Embryonic facial prominence (tissue), 1 donor: ENCODE data around the gene PPP2R5E.
"Not testable (repeated sequence)": the region's sequence is repeated elsewhere in the genome, so short reads cannot be mapped to it uniquely, and the experiment has no call there.

Experiments used
- DNase-seq: peaks from one replicate; pipeline ENCODE4 v3.0.0-alpha.2; 2016; ENCODE audit errors: extremely low spot score

The PPP2R5E gene

DNA sequence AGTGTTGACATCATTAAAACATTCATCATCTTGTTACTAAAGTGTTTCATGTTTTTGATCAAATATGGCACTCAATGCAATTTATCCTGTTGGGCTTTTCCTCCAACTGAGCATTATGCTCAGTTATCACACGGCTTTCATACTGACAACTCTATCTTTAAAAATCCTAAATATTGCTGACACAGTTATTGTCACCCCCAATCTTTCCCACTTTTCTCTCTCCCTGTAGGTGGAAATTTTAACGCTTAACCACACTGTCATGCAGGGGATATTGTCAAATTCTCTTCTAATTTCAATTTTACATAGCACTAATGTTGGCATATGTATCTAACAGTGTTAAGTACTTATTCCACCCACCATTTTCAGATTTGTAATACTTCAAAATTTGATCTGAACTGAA lies 164.7 kb downstream of the PPP2R5E start:
- DNase-seq = no peak

DNA sequence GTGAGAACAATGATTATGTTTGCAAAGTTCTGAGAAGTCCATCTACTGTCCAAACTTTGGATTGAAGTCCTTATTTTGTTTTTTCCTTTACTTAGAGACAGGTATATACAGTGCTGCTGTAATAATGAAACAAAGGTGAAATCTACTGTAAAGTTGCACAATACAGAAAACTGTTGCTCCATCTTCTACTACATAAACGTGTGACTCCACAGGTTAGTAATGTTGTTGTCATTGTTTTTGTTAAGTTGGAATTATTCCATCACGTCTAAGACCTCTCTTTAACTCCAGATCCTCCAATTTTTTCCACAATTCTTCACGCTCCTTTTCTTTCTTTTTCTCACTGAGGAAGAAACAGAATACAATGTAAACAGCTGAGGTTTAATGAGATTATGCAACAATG lies 167.4 kb downstream of the PPP2R5E start:
- DNase-seq = no peak

DNA sequence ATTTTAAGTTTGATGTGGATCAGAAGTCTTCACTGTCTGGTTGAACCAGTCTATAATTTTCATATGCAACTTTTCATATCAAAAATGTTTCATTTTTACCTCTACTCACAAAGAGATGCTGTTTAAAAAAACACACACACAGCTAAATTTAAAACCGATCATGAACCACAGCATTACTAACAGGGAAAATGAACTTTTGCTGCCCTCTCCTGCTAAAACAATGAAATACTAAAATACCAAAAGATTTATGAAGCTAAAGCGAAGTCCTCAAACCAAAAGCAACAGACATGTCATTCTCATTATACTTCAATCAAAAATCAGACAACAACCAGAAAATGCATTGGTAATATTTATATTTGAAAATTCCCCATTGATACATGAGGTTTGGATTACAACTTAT lies 171.6 kb downstream of the PPP2R5E start:
- DNase-seq = not testable (repeated sequence)

DNA sequence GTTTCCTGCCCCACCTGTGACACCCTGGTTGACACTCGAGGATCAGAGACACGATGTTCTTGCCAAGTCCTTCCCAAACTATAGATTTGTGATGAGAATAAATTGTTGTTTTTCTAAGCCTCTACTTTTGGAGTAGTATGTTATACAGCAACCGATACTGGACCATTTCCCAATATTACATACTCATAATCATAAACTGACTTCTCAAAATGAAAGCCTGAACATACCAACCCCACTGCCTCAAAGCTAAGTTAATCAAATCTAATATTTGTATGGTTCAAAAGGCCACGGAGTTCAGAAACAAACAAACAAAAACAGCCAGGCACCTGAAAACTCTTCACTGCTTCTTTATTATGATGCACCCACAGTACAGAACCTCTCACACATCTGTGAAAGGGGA lies 172.1 kb downstream of the PPP2R5E start:
- no peak for DNase-seq

DNA sequence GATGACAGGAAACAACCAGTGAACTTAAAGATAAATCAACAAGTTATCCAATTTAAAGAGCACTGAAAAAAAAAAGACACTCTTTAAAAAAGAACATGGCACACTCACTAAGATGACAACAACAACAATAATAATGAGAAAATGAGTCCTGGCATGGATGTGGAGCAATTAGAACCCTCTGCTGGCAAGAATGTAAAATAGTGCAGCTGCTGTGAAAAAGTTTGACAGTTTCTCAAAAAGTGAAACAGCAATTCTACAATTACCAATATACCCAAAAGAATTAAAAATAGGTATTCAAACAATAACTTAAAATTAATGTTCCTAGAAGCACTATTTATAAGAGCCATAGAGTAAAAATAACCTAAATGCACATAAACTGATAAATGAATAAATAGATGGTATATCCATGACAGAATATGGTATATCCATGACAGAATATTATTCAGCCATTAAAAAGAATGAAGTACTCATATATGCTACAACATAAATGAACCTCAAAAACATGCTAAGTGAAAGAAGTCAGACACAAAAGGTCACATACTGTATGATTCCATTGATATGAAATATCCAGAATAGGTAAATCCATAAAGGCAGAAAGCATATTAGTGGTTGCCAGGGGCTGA lies 175.3 kb downstream of the PPP2R5E start:
- no peak for DNase-seq

DNA sequence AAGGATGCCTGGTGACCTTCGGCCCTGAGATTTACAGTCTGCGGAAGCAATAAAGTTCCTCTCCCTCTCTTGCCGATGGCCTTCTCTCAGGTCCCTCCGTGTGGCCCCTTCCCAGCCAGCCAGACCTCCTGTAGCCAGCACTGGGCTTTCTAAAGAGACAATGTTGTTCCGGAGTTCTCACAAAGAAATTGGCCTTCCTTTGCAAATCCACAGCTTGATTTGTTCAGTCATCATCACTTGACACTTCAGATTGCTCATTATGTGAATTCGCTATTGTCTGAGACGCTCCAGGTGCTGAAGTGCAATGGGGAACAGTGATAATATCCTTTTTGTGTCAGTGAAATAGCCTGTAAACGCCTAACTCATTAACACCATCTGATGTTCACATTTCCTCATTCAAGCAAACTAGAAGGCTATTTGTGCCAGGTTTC lies 180.8 kb downstream of the PPP2R5E start:
- DNase-seq = no peak

DNA sequence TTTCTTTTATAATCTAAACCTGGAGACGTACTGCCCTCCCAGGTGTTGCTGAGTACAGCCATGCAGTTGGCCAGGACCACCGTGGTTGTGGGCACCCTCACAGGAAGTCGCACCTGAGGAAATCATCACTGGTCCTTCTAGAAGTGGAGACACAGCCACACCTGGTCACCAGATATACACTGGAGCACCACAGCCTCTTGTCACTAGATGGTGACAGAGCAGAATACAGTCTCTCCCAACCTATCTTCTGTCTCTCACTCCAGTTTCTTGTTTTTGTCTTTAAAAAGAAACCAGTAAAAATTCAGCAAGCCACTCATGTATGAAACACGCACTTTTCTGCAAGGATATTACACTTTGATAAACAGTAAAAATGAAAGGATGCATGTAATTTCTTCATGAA lies 181.4 kb downstream of the PPP2R5E start:
- DNase-seq = no peak

DNA sequence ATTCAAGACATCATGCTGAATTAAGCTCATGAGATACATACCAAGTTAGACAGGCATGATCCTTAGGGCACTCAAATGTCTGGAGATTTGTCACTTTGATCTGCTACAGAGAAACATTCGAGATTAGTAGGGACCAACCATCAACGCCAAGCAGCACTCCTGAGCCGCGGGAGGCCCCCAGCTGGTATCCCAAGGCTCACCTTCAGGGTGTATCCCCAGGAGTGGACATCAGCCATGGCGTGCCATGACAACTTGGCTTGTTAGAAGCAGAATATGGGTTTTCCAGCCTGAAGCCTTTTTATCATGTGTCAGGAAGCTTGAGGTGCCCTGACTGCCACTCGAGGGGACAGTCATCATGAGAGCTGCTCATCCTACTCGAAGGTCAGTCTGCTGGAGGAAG lies 185.3 kb downstream of the PPP2R5E start:
- DNase-seq = no peak

DNA sequence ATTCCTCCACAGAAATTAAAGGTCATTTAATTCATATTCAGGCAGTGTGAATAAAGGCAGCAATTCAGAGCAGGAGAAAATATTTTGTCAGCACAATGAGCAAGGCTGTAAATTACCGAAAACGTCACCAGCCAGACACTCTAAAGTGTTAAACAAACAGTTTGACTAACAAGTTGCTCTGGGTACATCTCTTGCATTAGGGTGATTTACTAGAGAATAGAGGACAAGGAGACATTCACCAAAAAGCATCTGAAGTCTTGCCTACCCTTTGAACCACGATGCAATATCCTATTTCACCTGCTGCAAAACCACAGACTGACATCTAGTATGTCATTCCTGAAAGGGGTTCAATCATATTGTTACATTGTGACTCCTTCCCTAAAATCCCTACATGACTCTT lies 197.4 kb downstream of the PPP2R5E start:
- no peak for DNase-seq

DNA sequence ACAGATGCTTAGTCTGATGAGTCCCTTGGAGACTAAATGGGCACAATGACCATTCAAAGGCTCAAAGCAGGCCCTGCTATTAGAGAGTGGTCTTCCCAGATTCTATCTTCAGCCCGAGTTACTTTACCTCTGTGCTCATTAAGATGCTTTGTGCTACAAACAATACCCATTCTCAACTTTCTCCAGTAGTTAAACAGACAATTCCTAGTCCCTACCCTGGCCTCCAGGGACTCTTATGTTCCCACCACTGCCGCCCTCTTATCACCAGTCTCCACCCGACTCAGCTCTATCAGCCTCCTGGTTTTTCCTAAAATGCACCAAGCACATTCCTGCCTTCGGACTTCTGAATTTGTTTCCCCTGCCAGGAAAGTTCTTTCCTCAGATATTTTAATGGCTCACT lies 198.8 kb downstream of the PPP2R5E start:
- DNase-seq = no peak

DNA sequence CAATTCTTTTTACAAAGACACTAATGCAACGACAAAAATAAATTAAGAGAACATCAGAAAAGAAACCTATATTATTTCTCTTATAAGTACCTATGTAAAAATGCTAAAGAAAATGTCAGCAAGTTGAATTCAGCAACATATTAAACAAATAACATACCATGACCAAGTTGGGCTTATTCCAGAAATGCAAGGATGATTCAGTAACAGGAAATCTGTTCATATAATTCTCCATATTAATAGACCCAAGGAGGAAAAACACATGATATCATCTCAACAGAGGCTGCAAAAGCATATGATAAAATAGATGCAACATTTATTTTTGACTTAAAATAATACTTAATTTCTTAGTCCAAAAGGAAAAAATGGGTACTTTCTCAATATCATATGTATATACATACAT lies 199.3 kb downstream of the PPP2R5E start:
- no peak for DNase-seq

DNA sequence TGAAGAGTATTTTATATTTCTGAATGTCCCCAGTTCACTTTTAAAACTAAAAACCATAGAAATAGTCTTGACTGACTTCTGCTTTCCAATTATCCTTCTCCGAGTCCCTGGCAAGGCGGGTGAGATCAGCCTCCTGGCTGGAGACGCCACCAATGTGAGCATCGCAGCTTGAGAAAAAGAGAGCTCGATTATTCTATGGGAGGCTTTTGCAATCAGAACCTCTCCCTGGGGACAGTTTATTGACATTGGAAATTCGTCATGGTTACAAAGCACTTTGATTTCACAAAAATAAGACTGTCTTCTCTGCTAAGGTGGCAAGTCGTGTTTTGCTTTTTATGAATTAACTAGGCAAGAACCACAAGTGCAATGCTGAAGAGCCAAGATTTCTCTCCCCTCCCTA lies 200.8 kb downstream of the PPP2R5E start:
- no peak for DNase-seq

DNA sequence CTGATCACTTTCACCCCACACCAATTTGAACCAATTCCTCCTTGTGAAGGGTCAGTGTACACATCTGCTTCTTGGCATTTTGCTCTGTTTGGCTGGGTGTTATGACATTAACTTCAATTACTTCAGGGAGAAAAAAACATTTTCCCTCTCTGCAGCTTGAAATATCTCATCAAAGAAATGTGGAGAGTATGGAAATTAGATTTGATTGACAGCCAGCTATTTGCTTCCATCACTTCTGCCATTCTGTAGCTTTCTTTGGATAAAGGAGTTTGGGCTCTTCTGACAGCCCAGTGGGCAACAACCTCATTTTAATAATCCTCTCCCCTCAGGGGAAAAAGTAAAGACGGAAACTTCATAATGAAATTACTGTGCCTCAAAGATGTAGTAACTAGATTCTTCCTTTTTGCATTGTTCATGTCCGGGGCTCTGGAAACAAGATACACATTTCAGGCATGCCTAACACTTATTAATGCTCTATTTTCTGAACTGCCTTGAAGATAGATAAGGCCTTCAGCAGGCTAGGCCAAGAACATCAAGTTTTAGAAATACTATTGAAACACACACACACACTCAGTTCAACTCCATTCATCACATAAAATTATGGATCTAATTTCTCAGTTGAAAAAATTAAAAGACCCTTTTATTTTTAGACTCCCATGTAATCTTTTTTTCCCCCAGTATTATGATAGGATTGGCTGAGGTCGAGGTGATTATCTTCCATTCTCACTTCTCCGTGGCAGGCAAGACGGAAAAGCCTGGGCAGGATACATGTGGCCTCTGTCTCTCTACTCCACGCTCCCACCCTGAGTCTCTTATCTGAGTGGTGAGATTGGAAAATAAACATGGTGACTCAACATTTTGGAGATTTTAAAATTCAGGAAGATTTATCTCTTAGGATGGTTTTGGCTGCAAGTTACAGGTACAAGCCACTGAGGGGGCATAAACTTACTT lies 214.1 kb downstream of the PPP2R5E start:
- DNase-seq = no peak

DNA sequence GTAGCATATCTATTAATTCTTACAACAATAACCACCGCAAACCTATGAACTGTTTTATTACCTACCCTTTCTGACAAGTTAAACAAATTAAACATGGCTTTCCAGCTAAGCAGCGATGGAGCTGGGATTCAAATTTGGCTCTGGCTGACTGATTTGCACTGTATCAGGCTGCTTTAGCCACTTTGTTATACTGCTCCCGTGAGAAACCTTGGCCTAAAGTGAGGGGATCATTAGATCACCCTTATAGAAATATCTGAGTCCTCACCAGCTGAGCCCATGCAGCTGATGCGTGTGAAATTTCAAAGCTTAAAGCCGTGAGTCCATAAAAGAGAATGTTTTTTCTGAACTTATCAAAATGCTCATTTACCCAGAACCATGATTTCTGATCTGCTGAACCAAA lies 216.3 kb downstream of the PPP2R5E start:
- DNase-seq = no peak

DNA sequence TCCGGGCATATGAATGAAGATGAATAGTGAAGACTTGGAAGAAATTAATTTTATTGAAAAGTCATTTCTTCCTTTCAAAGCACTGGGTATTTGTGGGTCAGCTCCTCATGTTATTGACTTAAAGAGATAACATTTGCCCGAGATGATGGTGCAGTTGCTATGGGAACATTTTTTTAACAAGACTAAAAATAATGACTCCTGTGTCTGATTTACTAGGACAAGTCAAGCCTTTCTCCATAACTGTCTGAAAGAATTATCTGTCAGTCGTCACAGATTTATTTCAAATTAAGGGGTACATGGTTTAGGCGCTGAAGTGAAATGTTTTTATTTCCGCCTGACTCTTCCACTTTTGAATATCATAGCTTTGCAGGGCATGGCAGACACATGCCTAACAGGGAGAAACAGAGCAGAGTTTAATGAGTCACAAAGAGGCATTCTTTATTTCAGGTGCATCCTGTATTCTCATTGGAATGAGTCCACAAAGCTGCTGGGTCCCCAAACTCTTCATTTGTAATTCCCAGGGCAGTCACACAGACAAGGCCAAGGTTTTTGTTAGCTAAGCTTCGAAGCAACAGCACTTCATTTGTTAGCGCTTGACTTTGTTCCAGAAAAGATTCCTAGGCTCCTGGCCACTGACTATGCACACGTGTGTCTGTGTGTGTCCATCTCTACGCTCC lies 220.1 kb downstream of the PPP2R5E start:
- DNase-seq = no peak

DNA sequence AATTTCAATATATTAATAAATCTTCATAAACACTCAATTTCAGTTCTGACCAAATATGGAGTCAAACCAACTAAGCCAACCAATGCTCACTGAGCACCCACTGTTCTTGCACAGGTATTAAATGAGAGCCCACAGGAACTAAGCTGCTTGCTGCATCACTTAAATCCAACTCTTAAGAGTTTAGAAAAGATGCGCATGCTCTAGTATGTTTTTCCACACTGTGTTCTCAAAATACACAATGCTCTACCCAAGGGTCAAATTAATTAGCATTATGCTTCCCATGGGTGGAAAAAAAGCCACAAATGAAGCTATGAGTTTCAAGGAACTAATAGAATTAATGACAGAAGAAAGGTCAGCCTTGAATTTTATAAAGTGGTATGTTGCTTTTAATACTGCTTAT lies 220.7 kb downstream of the PPP2R5E start:
- no peak for DNase-seq
